OCI-LY1 (cell line): Measurements from ENCODE around the gene RESP18.

Experiments
- EZH2 ChIP-seq: fragments of 200-600 bp; sonication (generic), shearing (Covaris generic); IDR thresholded peaks from 2 replicates; pipeline ENCODE4 v1.8.0; 2017; ENCODE audit warnings: borderline replicate concordance, mixed run types, mild to moderate bottlenecking, antibody characterized with exemption, low read length, moderate library complexity, mixed read lengths
- TF ChIP-seq, protein P1 (sequence below): fragments of 200-600 bp; sonication (generic), shearing (Covaris generic); IDR thresholded peaks from 2 replicates; pipeline ENCODE4 v1.5.1; 2017; ENCODE audit warnings: mild to moderate bottlenecking, antibody characterized with exemption, low read length, moderate library complexity, mixed read lengths

- TF ChIP-seq, protein P1, sequence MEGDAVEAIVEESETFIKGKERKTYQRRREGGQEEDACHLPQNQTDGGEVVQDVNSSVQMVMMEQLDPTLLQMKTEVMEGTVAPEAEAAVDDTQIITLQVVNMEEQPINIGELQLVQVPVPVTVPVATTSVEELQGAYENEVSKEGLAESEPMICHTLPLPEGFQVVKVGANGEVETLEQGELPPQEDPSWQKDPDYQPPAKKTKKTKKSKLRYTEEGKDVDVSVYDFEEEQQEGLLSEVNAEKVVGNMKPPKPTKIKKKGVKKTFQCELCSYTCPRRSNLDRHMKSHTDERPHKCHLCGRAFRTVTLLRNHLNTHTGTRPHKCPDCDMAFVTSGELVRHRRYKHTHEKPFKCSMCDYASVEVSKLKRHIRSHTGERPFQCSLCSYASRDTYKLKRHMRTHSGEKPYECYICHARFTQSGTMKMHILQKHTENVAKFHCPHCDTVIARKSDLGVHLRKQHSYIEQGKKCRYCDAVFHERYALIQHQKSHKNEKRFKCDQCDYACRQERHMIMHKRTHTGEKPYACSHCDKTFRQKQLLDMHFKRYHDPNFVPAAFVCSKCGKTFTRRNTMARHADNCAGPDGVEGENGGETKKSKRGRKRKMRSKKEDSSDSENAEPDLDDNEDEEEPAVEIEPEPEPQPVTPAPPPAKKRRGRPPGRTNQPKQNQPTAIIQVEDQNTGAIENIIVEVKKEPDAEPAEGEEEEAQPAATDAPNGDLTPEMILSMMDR: no peak
- TF ChIP-seq EZH2: no peak
These were observed 53.2 kb downstream of the RESP18 start, which contains the start of gene DNAJB2 for GRCh38 chr2:219279151-219279915.
